Suprapubic skin (tissue), 4 donors: ENCODE data around the gene ZNF213. TPM values are rescaled to one million over a fixed set of nuclear protein-coding genes. Genes with fewer than 3 reads are reported as not detected.

Source experiments
- DNase-seq, 2 donors: peaks; one replicate each; pipeline ENCODE4 v3.0.0-alpha.2; 2019; ENCODE audit warnings: low spot score in 2 of 2
- H3K27ac ChIP-seq: fragments of 200-600 bp; sonication (generic); one replicate; pipeline ENCODE4 v1.5.1; 2019
- H3K27me3 ChIP-seq: fragments of 200-600 bp; sonication (generic); one replicate; pipeline ENCODE4 v1.5.1; 2019
- H3K36me3 ChIP-seq: fragments of 200-600 bp; sonication (generic); one replicate; pipeline ENCODE4 v1.5.1; 2019
- H3K4me1 ChIP-seq: fragments of 200-600 bp; sonication (generic); one replicate; pipeline ENCODE4 v1.5.1; 2019
- H3K4me3 ChIP-seq: fragments of 200-600 bp; sonication (generic); one replicate; pipeline ENCODE4 v1.5.1; 2019; ENCODE audit warnings: mild to moderate bottlenecking
- H3K9me3 ChIP-seq: fragments of 200-600 bp; sonication (generic); one replicate; pipeline ENCODE4 v1.5.1; 2019
- CTCF ChIP-seq, 2 donors: fragments of 200-600 bp in 1 of 2; fragments of 450-650 bp in 1 of 2; sonication (generic) in 1 of 2; IDR thresholded peaks; one replicate each; pipeline ENCODE4 v1.5.1; 2016 to 2019; ENCODE audit warnings: antibody characterized with exemption in 2 of 2, mild to moderate bottlenecking in 1 of 2, moderate library complexity in 1 of 2
- EP300 ChIP-seq: sonication (generic); formaldehyde crosslinking; IDR thresholded peaks from one replicate; pipeline ENCODE4 v1.6.1; 2017; ENCODE audit warnings: antibody characterized with exemption
- POLR2A ChIP-seq, 2 donors: fragments of 450-650 bp; IDR thresholded peaks; one replicate each; pipeline ENCODE4 v1.6.1; 2017; ENCODE audit warnings: antibody characterized with exemption in 2 of 2, mild to moderate bottlenecking in 2 of 2, moderate library complexity in 2 of 2
- POLR2AphosphoS5 ChIP-seq, 3 donors: sonication (generic); formaldehyde crosslinking; IDR thresholded peaks; one replicate each; pipeline ENCODE4 v1.6.1; 2017; ENCODE audit warnings: antibody characterized with exemption in 3 of 3
- WGBS: methylation state at CpG from one replicate; pipeline ENCODE4 v1.1.5; 2018; 5-methylcytosine and 5-hydroxymethylcytosine counted together
- total RNA-seq, 4 donors: library from RNA; depleted of rRNA; stranded (reverse); fragments of >200 nt; gene quantifications; one replicate each; pipeline ENCODE4 v1.1.0, GENCODE V29; 2016

The ZNF213 gene
- total RNA-seq, 4 donors from 2014 or later, result 14.0 to 18.0 (median 16.4) TPM

- peak; percentile 89 to 95 for DNase-seq
- WGBS, result under 1% methylated on average over 19 of the region's 74 CpGs
- H3K36me3 ChIP-seq, result no peaks in the 10 kb centered on the region
- peak overlapping the region; percentile 85 for H3K27ac ChIP-seq
- no peaks in the 10 kb centered on the region for H3K27me3 ChIP-seq
- peak overlapping the region; percentile 73 for H3K4me3 ChIP-seq
- TF ChIP-seq EP300, result no peak
- TF ChIP-seq POLR2AphosphoS5 (IDR thresholded peaks at IDR 0.05), result peak in 2 of 3 donors; percentile 32 to 58
- H3K9me3 ChIP-seq, result no peaks in the 10 kb centered on the region
- peaks cover 8% of the 10 kb centered on the region for H3K4me1 ChIP-seq
These were observed 28.5 kb upstream of the ZNF213 start for GRCh38 chr16:3106205-3106928.

- no peak for TF ChIP-seq EP300
- peak in 1 of 3 donors; percentile 32 for TF ChIP-seq POLR2AphosphoS5 (IDR thresholded peaks at IDR 0.05)
- no peak for TF ChIP-seq POLR2A (IDR thresholded peaks at IDR 0.05)
- Histone ChIP-seq H3K27me3 (no peaks in the 10 kb centered on the region), H3K36me3 (peaks cover 23% of the 10 kb centered on the region), H3K4me1 (peaks cover 27% of the 10 kb centered on the region), H3K27ac (no peak within 1 kb of the TSS), H3K4me3 (peak within 1 kb of the TSS; percentile 59), H3K9me3 (no peaks in the 10 kb centered on the region)
- WGBS, result 16% methylated on average over 19 of the region's 23 CpGs
- DNase-seq, result peak; percentile 86 to 87
These were observed 22.6 kb upstream of the ZNF213 start, which contains the start of gene ZNF205 for GRCh38 chr16:3112058-3112880. ZNF205 (plus strand) TSS chr16:3112586; CDS start chr16:3113431, 845 bp downstream.

- Histone ChIP-seq H3K9me3 (no peaks in the 10 kb centered on the region), H3K27me3 (no peaks in the 10 kb centered on the region), H3K4me3 (peak overlapping the region; percentile 59), H3K4me1 (peaks cover 27% of the 10 kb centered on the region), H3K36me3 (peaks cover 23% of the 10 kb centered on the region), H3K27ac (no peak overlapping the region)
- WGBS, result 13% methylated on average over 19 of the region's 19 CpGs
- no peak for DNase-seq
- no peak for TF ChIP-seq CTCF (IDR thresholded peaks at IDR 0.05)
- no peak for TF ChIP-seq EP300
- no peak for TF ChIP-seq POLR2A (IDR thresholded peaks at IDR 0.05)
- no peak for TF ChIP-seq POLR2AphosphoS5 (IDR thresholded peaks at IDR 0.05)
These were observed 21.8 kb upstream of the ZNF213 start for GRCh38 chr16:3112881-3113574.

DNA sequence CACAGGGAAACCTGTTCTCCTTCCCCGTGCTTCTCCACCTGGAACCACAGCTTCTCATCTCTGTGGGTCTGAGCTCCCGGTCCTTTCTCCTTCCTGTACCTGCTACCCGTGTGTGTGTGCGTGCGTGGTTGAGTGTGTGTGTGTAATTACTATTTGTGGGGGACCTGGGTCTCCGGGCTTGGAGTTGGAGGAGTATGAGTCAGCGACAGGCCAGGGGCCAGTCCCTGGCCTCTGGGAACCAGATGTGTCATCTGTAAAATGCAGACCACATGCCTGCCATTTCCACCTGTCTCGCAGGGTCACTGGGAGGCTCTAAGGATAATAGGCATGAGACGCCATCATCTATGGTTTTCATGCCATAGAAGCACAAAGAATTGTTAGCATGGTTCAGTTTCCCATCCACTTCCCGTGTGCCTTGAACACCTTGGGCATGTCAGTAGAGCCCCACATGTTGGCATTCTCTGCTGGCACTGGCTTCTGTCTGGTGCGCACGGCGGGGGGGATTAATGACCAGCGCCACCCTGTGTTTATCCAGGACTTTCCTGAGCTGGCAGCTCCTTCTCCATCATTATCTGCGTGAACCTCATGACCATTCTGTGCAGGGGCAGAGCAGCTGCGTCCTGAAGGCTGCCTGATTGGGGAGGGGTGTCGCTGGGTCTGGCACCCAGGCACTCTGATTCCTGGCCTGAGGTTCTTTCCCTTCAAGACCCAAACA is 20.9 kb upstream of the ZNF213 start:
- no peak for DNase-seq
- no peaks in the 10 kb centered on the region for H3K27me3 ChIP-seq
- H3K36me3 ChIP-seq, result peaks cover 31% of the 10 kb centered on the region
- peaks cover 27% of the 10 kb centered on the region for H3K4me1 ChIP-seq
- TF ChIP-seq CTCF (IDR thresholded peaks at IDR 0.05) (no peak), EP300 (no peak), POLR2A (IDR thresholded peaks at IDR 0.05) (no peak), POLR2AphosphoS5 (IDR thresholded peaks at IDR 0.05) (no peak)
- H3K27ac ChIP-seq, result no peak overlapping the region
- 69% methylated on average over 9 of the region's 17 CpGs for WGBS
- peak overlapping the region; percentile 59 for H3K4me3 ChIP-seq
- no peaks in the 10 kb centered on the region for H3K9me3 ChIP-seq

DNA sequence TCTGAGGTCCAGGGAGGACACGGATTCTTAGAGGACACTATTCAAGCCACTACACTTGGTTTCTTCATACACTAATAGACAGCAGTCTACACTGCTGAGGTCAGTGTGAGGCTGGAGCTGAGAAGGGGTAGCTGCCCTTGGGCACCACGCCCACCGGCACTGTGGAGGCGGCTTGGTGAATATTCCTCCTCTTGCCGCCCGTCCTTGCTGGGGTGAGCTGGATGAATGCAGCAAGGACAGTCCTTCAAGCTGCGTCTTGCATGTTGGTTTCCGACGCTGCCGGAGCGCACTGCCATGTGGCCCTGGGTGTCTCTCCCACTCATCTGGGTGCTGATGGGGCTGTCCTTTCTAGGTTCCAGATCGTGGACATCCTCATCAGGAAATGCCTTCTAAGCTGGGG is 19.8 kb upstream of the ZNF213 start:
- no peak for TF ChIP-seq CTCF (IDR thresholded peaks at IDR 0.05)
- no peak for TF ChIP-seq POLR2A (IDR thresholded peaks at IDR 0.05)
- TF ChIP-seq EP300, result no peak
- no peak for TF ChIP-seq POLR2AphosphoS5 (IDR thresholded peaks at IDR 0.05)
- DNase-seq, result no peak
- H3K4me3 ChIP-seq, result no peak overlapping the region
- no peaks in the 10 kb centered on the region for H3K9me3 ChIP-seq
- peaks cover 42% of the 10 kb centered on the region for H3K36me3 ChIP-seq
- H3K27ac ChIP-seq, result no peak overlapping the region
- H3K4me1 ChIP-seq, result peaks cover 27% of the 10 kb centered on the region
- WGBS, result 90% methylated on average over 7 of the region's 12 CpGs
- no peaks in the 10 kb centered on the region for H3K27me3 ChIP-seq
